Activated CD8-positive, alpha-beta memory T cell treated with anti-CD3 and anti-CD28 coated beads, Interleukin-2, amount 50 U/mL, for 24 hours (primary cell): ENCODE measurements around the gene KRTAP5-10.
"Not testable (repeated sequence)": the region's sequence is repeated elsewhere in the genome, so short reads cannot be mapped to it uniquely, and the experiment has no call there.

Experiments used
- DNase-seq: peaks from one replicate; pipeline ENCODE4 v3.0.0-alpha.2; 2020; ENCODE audit errors: extremely low read depth

Gene KRTAP5-10

DNA sequence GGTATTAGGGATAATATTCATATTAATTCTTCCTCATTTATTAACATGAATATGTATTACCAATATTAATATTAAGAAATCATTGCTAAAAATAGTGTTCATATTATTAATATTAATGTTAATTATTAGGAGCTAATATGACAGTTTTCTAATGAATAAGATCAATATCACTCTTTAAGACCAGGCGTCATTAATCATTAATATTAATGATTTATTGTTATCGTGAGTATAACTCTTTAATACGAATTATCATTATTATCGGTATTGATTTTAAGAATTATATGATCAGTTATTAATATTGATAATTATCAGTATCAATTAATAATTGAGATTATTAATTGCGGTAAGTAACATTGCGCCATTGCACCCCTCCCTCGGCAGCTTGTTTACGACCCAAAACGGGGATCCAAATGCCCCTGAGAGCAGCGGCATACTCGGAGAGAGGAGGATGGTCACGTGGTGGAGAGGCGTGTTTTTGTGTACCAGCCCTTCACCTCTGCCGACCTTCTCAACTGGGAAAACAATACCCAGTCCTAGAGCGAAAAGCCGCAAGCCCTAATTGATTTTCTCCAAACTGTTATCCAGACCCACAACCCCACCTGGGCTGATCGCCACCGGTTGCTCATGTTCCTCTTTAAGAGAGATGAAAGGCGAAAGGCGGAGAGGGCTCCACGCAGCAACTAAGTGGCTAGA is 46.0 kb downstream of the KRTAP5-10 start:
- DNase-seq, result not testable (repeated sequence)

DNA sequence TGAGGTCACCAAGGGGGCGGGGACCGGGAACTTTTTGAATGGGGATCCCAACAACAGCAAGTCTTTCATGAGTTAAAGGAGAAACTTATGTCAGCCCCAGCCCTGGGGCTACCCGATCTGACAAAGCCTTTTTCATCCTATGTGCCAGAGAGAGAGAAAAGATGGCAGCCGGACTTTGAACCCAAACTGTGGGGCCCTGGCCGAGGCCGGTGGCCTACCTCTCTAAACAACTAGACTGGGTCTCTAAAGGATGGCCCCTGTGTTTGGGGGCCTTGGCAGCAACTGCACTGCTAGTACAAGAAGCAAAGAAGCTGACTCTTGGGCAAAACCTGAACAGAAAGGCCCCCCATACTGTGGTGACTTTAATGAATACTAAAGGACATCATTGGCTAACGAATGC is 48.6 kb downstream of the KRTAP5-10 start:
- not testable (repeated sequence) for DNase-seq

DNA sequence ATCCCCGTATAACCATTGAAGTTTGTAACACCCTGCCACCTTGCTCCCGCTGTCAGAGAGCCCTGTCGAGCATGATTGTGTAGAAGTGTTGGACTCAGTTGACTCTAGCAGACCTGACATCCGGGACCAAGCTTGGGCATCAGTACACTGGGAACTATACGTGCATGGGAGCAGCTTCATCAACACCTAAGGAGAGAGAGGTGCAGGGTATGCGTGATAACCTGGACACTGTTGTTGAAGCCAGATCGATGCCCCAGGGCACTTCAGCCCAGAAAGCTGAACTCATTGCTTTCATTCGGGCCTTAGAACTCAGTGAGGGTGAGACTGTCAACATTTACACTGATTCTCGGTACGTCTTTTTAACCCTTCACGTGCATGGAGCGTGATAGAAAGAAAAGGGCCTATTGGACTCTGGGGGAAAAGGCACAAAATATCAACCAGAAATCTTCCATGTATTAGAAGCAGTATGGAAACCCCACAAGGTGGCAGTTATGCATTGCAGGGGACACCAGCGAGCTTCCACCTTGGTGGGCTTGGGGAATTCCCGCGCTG is 49.1 kb downstream of the KRTAP5-10 start:
- not testable (repeated sequence) for DNase-seq

DNA sequence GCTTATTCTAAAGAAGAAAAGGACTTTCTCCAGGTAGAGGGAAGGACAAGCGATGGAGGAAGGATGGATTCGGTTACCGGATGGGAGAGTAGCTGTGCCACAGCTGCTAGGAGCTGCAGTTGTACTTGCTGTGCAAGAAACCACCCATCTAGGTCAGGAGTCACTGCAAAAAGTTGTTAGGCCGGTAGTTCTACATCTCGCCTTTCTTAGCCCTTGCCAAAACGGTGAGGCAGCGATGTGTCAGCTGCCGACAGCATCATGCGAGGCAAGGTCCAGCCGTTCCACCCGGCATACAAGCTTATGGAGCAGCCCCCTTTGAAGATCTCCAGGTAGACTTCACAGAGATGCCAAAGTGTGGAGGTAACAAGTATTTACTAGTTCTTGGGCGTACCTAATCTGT is 49.6 kb downstream of the KRTAP5-10 start:
- DNase-seq, result not testable (repeated sequence)
